G401.6 (cell line): ENCODE data around the gene TMEM221.

Experiments used
- FAIRE-seq: peaks from 2 replicates; lab custom pipeline; 2012; peaks lifted over from hg19 to GRCh38; lab: Jason Lieb, UNC

Gene TMEM221

GRCh38 chr19:17405250-17406045 is 43.0 kb downstream of the TMEM221 start, which contains the start of gene BST2:
TSS of gene BST2 (minus strand) at chr19:17405630. CDS start at chr19:17405575, 55 bp downstream.
- peak; percentile 96 for FAIRE-seq

- FAIRE-seq = no peak
Observed at GRCh38 chr19:17404621-17405249, 43.7 kb downstream of the TMEM221 start.

GRCh38 chr19:17404015-17404414 is 44.5 kb downstream of the TMEM221 start:
- FAIRE-seq = no peak

- no peak for FAIRE-seq
Observed at GRCh38 chr19:17402982-17403855, 45.2 kb downstream of the TMEM221 start.

GRCh38 chr19:17401628-17402027 is 46.8 kb downstream of the TMEM221 start:
- FAIRE-seq = no peak

- FAIRE-seq = no peak
Observed at GRCh38 chr19:17398902-17399527, 49.5 kb downstream of the TMEM221 start.

GRCh38 chr19:17394891-17395415 is 53.5 kb downstream of the TMEM221 start:
- FAIRE-seq = peak; percentile 97

- FAIRE-seq = no peak
Observed at GRCh38 chr19:17393914-17394313, 54.6 kb downstream of the TMEM221 start, which contains the start of gene CCDC194. TSS of gene CCDC194 (minus strand) at chr19:17394196. CDS start at chr19:17394158, 38 bp downstream.

GRCh38 chr19:17393002-17393401 is 55.5 kb downstream of the TMEM221 start:
- FAIRE-seq = peak; percentile 15

- FAIRE-seq = no peak
Observed at GRCh38 chr19:17391371-17392151, 56.9 kb downstream of the TMEM221 start.

- peak; percentile 51 for FAIRE-seq
Observed at GRCh38 chr19:17390665-17391370, 57.6 kb downstream of the TMEM221 start.

- FAIRE-seq = no peak
Observed at GRCh38 chr19:17389957-17390664, 58.4 kb downstream of the TMEM221 start.

- FAIRE-seq = no peak
Observed at GRCh38 chr19:17389288-17389687, 59.2 kb downstream of the TMEM221 start.

GRCh38 chr19:17385878-17386611 is 62.4 kb downstream of the TMEM221 start:
- no peak for FAIRE-seq
